Stimulated activated CD4-positive, alpha-beta T cell treated with anti-CD3 and anti-CD28 coated beads, Interleukin-15, amount 100 ng/mL, for 1 hour (primary cell): ENCODE data around the gene ANKRD62.
"Not testable (repeated sequence)": the region's sequence is repeated elsewhere in the genome, so short reads cannot be mapped to it uniquely, and the experiment has no call there.

Experiments
- DNase-seq, 2 donors: peaks; one replicate each; pipeline ENCODE4 v3.0.0-alpha.2; 2020; ENCODE audit warnings: low read depth in 1 of 2, low spot score in 1 of 2

Gene ANKRD62

DNA sequence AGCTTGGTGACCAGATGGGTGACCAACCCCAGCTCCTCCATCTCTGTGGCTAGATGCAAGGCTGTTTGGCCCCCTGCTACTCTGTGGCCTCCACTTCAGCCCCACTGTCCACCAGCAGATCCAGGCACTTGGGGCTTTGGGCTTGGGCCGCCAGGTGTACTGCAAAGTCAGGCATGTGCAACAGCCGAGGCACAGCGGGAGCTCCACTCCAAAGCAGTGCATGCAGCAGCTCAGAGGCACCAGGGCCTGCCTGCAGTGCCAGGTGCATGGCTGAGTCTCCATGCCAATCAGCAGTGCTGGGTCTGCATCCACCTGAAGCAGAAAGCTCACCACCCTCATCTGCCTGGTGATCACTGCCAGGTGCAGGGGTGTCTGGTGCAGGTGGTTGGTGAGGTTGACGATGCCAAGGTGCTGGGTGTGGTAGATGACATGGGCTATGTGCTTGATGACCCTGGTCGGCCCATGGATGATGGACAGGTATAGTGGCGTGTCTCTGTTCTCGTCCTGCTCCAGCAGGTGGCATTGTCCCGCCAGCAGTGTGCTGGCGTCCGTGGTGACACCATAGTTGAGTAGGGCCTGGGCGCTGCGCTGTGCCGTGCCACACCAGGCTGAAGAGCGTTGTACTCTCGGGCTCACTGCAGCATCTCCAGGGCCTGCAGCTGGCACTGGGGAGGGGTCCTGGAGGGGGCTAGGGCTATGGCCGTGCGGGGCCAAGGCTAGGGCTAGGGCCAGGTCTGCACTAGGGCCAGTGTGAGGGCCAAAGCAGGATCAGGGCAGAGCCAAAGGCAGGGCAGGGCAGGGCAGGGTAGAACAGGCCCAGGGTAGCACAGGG lies 1.0 kb upstream of the ANKRD62 start:
- DNase-seq: no peak

DNA sequence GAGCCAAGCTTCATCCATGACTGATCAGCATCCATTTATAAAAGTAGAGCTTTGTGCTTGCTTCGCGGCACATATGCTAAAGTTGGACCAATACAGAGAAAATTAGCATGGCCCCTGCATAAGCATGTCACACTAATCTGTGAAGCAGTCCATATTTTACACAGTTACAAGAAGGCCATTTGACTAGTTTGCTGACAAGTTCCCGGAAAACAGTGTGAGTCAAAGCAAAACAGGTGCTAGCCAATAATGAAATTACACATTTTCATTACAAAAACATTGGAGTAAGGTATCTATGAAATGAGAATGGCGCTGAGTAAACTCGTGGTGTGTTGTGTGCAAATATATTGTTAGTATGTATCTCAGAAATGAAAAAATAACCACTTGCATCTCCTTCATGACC lies 4.7 kb downstream of the ANKRD62 start:
- no peak for DNase-seq

DNA sequence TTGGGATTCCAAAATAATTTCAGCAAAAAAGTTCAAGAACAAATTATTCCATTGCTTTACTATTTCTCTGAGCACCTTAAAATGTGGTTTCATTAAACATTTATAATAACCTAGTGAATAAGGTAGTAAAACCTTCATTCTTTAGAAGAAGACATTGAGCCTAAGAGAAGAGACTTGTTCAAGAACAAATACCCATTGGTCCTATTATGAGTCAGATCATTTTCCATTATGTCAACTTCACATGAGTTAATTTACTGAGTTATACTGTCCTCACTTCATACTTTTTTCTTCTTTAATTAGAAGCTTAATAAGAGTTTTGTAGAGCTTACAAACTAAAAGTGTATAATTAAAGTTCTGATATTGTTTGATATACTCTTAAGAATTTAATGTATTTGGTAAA lies 5.5 kb downstream of the ANKRD62 start:
- no peak for DNase-seq

DNA sequence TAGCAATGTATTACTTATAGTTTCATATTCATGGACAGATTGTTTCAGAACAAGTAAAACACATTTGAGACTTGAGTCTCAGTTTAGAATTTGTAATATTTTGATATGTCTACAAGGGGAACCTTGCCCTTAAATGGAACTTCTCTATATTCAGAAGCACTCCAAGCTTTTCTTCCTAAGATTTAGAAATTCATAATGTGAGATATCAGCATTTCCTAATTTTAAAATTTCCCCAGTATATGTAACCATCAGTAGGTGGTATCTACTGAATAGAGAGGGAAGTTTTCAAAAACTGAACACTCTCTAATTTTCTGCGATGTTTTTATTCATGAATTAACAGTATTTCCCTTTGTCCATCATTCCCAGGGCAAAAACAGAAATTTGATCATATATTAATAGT lies 7.6 kb downstream of the ANKRD62 start:
- DNase-seq: no peak

DNA sequence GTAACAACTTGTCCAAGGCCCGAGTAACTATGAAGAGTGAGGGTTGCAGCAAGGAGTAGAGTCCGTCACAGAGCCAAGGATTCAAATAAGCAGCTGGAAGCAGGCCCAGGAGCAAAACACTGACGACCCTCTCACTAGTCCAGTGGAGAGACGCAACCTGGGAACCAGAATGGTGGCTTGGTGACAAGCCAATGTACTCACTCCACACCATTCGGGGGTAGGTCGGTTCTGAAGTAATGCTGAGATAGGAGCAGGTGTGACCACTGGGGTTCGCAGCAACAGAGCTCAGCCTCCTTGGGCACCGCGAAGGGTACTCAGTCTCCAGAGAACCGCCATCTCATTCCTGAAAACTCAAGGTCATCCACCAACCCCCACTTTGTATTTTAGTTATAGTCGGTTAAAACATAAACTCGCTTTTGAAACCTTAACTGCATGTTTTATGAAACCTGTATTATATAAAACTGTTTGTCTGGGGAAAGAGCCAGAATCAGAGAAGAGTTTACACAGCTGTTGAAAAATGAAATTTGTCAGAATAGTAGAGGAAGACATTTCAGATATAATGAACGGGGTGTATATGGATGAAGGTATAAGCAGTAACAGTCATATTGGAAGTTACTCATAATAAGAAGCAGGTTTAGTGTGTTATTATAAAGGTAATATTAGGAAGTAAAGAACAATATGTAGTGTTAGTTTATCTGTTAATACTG lies 8.6 kb downstream of the ANKRD62 start:
- no peak for DNase-seq

DNA sequence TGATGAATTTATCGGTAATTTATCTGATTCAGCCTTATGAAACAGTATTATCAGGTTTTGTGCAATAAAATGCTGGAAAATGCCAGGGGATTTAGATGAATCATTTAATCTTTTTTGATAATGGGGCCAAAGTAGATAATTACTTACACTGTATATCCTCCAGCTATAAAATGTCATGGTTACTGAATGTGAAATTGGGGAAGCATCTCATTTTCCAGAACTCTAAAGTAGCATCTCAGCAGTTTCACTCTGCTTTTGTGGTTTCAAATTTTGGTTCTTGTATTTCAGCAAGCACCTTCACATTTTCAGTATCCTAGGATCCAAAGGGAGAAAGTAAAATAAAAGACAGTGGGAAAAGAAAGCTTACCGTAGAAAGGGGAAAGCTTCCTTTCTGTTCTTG lies 12.8 kb downstream of the ANKRD62 start:
- no peak for DNase-seq

DNA sequence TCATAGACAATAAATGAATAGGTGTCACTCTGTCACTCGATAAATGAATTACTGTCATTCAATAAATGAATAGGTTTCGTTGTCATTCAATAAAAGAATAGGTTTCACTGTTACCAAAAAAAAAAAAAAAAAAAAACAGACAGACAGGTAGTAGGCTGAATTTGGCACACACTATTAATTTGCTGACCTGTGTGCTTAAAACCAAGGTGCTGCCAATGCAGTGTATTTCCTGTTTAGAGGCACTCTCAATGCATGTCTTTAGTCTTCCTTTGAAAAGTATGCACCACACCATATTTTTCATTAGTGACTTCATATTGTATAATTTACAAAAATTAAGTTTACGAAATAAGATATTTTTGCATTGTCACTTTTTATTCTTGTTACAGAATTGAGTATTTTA lies 16.2 kb downstream of the ANKRD62 start:
- DNase-seq: no peak

DNA sequence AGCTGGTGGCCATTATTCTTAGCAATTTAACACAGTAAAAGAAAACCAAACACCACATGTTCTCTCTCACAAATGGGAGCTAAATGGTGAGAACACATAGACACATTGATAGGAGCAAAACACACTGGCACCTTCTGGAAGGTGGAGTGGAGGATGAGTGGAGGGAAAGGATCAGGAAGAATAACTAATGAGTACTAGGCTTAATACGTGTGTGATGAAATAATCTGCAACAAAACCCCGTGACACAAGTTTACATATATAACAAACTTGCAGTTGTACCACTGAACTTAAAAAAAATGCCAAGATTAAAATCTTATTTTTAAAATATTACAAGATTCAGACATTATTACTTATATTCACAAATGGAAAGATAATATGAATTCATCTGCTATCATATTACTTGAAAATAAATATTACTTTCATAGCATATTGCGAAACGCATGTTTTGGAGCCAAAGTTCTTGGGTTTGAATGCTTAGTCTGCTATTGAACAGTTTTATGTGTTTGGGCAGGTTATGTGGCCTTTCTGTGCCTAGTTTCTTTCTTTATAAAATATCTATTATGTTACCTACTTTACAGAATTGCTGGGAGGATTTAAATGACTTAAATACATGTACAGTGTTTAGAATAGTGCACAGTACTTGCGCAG lies 20.5 kb downstream of the ANKRD62 start:
- no peak for DNase-seq

DNA sequence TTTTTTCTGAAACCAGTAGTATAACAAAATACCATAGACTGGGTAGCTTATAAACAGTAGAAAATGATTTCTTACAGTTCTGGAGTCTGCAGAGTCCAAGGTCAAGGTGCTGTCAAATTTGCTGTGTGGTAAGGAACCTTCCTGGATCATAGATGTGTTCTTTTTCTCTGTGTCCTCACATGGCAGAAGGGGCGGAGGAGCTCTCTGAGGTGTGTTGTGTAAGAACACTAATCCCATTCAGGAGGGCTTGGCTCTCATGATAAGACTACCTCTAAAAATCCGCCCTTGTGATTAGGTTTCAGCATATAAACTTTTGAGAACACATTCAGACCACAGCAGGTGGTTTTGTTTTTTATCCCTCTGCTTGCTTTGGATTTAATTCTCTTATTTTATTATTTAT lies 25.7 kb downstream of the ANKRD62 start:
- DNase-seq: no peak

DNA sequence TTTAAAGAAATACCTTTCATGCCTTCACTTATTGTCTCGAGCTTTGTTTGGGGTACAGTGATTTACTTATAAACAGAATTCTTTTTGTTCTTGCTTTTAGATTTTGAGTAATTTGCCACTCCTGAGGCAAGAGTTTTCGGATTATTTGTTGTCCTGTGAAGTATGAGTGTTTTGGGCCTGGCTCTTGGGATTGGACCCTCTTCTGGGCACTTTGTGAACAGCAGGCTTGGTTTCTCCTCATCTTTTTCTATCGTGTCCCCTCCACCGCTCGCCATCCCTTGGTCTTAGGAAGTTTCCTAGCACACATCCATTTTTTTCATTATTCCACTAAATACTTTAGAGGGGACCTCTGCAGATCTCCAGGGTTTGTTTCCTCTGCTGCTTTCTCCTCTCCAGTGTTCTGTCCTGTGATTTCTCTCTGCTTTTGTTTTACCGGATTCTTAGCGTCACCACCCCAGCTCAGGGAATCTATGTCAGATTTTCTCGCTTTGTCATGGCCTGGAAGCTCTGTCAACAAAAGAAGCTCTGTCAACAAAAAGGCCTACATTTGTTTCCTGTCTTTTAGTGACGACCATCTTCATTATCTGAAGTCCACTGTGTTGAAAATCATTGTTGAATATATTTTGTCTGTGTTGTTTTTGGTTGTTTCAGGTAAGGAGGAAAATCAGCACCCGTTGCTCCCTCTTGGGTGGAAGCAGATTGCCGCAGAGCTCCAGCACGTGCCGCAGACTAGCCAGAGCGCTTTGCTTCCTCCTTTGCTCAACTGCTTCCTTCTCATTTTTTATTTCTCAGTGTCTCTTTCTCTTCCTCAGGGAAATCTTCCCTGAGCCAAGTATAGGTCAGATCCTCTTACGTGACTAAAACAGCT lies 27.8 kb downstream of the ANKRD62 start:
- DNase-seq: no peak

DNA sequence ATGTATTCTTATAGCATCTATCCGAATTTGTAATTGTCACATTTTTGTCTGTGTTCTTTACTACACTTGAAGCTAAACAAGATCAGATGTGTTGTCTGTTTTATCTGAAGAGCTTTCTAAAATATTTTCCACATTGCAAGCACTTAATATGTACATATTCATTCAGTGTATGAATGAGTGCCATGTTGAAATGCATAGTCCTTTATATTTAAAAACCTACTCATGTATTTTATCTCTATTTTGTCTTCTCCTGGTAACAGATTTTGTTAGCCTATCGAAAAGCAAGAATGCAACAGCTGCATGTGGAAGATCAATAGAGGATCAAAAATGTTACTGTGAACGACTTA lies 28.4 kb downstream of the ANKRD62 start:
- DNase-seq: not testable (repeated sequence)

DNA sequence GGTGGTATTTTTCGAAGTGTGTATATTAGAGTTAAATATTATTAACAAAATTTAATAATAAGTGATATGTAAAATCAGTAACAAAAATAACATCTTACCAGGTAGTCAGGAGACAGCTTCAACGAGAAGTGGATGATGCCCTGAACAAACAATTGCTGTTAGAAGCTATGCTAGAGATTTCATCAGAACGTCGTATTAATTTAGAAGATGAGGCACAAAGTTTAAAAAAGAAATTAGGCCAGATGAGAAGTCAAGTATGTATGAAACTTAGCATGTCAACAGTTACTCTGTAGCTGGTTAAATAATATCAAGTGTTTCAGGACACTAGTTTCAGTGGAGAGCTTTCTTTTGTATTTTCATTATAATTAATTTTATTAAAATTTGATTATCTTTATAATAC lies 34.0 kb downstream of the ANKRD62 start:
- not testable (repeated sequence) for DNase-seq

DNA sequence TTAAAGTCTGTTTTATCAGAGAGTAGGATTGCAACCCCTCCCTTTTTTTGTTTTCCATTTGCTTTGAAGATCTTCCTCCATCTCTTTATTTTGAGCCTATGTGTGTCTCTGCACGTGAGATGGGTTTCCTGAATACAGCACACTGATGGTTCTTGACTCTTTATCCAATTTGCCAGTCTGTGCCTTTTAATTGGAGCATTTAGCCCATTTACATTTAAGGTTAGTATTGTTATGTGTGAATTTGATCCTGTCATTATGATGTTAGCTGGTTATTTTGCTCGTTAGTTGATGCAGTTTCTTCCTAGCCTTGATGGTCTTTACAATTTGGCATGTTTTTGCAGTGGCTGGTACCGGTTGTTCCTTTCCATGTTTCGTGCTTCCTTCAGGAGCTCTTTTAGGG lies 45.2 kb downstream of the ANKRD62 start:
- DNase-seq: not testable (repeated sequence)

DNA sequence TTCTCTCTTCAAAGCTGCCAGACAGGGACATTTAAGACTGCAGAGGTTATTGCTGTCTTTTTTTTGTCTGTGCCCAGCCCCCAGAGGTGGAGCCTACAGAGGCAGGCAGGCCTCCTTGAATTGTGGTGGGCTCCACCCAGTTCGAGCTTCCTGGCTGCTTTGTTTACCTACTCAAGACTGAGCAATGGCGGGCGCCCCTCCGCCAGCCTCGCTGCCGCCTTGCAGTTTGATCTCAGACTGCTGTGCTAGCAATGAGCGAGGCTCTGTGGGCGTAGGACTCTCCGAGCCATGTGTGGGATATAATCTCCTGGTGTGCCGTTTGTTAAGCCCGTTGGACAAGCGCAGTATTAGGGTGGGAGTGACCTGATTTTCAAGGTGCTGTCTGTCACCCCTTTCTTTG lies 47.2 kb downstream of the ANKRD62 start:
- not testable (repeated sequence) for DNase-seq

DNA sequence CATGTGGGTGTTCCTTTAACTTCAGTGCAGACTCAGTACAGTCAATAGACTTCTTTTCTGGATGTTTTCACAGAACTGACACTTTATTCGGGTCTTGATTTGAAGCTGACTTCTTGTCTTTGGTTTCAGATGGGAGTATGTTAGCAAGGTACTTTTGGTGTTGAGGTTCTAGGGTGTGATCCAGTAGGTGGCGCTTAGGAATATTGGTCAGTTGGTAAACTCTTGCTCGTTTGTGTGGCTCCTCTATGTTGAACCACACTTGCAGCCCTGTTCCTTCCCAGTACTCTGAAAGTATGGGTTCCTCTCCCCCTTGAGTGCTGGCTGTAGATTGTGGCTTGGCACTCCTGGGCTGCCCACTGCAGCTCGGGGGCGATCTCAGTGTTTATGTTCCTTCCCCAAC lies 48.1 kb downstream of the ANKRD62 start:
- not testable (repeated sequence) for DNase-seq

DNA sequence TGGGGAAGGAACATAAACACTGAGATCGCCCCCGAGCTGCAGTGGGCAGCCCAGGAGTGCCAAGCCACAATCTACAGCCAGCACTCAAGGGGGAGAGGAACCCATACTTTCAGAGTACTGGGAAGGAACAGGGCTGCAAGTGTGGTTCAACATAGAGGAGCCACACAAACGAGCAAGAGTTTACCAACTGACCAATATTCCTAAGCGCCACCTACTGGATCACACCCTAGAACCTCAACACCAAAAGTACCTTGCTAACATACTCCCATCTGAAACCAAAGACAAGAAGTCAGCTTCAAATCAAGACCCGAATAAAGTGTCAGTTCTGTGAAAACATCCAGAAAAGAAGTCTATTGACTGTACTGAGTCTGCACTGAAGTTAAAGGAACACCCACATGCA lies 55.8 kb downstream of the ANKRD62 start:
- DNase-seq: not testable (repeated sequence)

DNA sequence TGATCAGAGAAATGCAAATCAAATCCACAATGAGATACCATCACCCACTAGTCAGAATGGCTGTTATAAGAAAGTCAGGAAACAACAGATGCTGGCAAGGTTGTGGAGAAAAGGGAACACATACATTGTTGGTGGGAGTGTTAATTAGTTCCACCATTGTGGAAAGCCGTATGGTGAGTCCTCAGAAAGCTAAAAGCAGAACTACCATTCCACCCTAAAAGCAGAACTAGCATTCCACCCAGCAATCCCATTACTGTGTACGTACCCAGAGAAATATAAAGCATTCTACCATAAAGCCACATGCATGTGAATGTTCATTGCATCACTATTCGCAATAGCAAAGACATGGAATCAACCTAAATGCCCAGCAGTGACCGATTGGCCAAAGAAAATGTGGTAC lies 60.7 kb downstream of the ANKRD62 start:
- DNase-seq: no peak

DNA sequence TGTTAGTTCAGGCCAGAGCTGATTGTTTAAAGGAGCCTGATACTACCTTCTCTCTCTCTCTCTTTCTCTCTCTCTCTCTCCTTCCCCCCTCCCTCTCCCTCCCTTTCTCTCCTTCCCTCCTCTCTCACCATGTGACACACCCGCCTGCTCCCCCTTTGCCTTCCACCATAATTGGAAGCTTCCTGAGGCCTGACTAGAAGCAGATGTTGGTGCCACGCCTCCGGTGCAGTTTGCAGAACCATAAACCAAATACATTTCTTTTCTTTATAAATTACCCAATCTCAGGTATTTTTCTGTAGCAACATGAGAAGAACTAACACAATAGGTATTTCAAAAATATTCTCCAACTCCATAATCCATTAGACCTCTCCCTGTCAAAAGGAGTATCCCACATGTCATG lies 62.4 kb downstream of the ANKRD62 start:
- no peak for DNase-seq

DNA sequence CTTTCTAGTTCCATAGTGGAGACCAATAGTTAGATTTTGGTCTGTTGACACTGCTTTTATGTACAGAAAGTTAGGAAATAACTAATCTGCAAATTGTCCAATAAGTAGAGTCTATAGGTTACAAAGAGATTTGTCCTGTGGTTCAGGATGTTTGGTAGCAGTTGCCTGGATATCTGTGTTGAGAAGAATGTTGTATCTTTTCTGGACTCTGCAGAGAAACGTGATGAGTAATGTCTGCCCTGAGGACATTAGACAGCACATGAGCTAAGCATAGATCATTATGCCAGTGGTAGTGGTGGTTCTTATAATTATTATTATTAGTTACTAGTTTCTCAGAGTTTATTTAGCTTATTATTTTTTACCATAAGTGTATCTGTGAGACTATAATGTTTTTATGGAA lies 65.8 kb downstream of the ANKRD62 start:
- DNase-seq: no peak

DNA sequence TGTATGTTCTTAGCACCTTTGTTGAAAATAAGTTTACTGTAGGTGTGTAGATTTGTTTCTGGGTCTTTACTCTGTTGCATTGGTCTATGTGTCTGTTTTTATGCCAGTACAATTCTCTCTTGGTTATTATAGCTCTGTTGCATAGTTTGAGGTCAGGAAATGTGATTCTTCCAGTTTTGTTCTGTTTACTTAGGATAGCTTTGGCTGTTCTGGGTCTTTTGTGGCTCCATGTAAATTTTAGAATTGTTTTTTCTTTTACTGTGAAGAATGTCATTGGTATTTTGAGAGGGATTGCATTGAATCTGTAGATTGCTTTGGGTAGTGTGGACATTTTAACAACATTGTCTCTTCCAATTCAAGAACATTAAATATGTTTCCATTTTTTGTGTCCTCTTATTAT lies 69.1 kb downstream of the ANKRD62 start:
- no peak for DNase-seq

DNA sequence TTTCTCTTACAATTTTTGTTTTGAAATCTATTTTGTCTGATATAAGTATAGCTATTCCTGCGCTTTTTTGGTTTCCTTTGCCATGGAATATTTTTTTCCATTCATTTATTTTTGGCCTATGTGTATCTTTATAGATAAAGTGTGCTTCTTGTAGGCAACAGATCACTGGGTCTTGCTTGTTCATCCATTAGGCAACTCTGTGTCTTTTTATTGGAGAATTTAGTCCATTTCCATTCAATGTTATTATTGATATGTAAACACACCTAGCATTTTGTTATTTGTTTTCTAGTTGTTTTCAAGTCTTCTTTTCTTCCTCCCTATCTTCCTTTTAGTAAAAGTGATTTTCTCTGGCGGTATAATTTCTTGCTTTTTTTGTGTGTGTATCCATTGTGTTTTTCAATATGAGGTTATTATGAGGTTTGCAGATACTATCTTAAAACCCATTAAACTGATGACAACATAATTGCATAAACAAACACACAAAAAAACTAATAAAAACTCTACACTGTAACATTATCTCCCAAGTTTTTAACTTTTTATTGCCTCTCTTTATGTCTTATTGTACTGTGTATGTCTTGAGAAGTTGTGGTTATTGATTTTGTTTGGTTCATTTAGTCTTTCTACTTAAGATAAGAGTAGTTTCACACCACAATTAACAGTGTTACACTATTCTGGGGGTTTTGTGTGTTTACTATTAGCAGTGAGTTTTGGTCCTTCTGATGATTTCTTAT lies 71.6 kb downstream of the ANKRD62 start:
- no peak for DNase-seq
